Small intestine (tissue), 16 donors: ENCODE measurements around the gene ULK2. TPM values are rescaled to one million over a fixed set of nuclear protein-coding genes. Genes with fewer than 3 reads are reported as not detected.

Experiments used
- DNase-seq, 2 donors: peaks; one replicate each; pipeline versions ENCODE4 v3.0.0 to v3.0.0-alpha.2; 2013
- FAIRE-seq: peaks from 2 replicates; lab custom pipeline; 2012; peaks lifted over from hg19 to GRCh38; lab: Jason Lieb, UNC
- H3K27ac ChIP-seq, 3 donors: one replicate each; pipeline ENCODE4 v1.5.1; 2013; ENCODE audit warnings: low read length in 2 of 3, mild to moderate bottlenecking in 2 of 3, control low read depth in 1 of 3, inconsistent platforms in 1 of 3, low read depth in 1 of 3, moderate library complexity in 1 of 3
- H3K27me3 ChIP-seq, 3 donors: one replicate each; pipeline ENCODE4 v1.6.1; 2013; ENCODE audit warnings: low read length in 3 of 3, inconsistent platforms in 1 of 3; ENCODE audit not compliant: control insufficient read depth in 3 of 3, insufficient read depth in 3 of 3
- H3K36me3 ChIP-seq, 3 donors: one replicate each; pipeline ENCODE4 v1.6.1; 2013; ENCODE audit warnings: low read length in 3 of 3, inconsistent platforms in 1 of 3, low read depth in 1 of 3, mild to moderate bottlenecking in 1 of 3, moderate library complexity in 1 of 3; ENCODE audit not compliant: control insufficient read depth in 3 of 3, insufficient read depth in 2 of 3
- H3K4me1 ChIP-seq, 3 donors: one replicate each; pipeline ENCODE4 v1.6.1; 2013; ENCODE audit warnings: low read length in 2 of 3, inconsistent platforms in 1 of 3, low read depth in 1 of 3, mild to moderate bottlenecking in 1 of 3, moderate library complexity in 1 of 3; ENCODE audit not compliant: control insufficient read depth in 3 of 3, insufficient read depth in 2 of 3
- H3K4me3 ChIP-seq, 3 donors: one replicate each; pipeline ENCODE4 v1.5.1; 2013; ENCODE audit warnings: low read length in 3 of 3, control low read depth in 1 of 3, inconsistent platforms in 1 of 3, low read depth in 1 of 3, mild to moderate bottlenecking in 1 of 3, moderate library complexity in 1 of 3
- H3K9me3 ChIP-seq, 2 donors: one replicate each; pipeline ENCODE4 v1.6.1; 2013; ENCODE audit warnings: low read depth in 1 of 2, low read length in 1 of 2; ENCODE audit not compliant: control insufficient read depth in 2 of 2, insufficient read depth in 1 of 2
- WGBS, 3 donors: extraction: QIAGEN DNeasy Blood & Tissue Kit; methylation state at CpG; one replicate each; pipeline ENCODE4 v1.1.7; 2013; 5-methylcytosine and 5-hydroxymethylcytosine counted together
- long read RNA-seq, 10 donors: transcript quantifications; one replicate each; lab custom pipeline, GENCODE V29; 2026
- polyA plus RNA-seq, 4 donors: library from polyadenylated mRNA; stranded (reverse) in 3 of 4; unstranded in 1 of 4; fragments of 200-250 nt in 3 of 4; fragments of 120-200 nt in 1 of 4; gene quantifications; one replicate each; pipeline versions ENCODE4 v1.2.1 to v1.2.3, GENCODE V29; 2013
- donor health status: healthy with polysubstance abuse.
- donor health status: control.
- donor health status: control.
- donor health status: Bipolar disorder and iron deficiency.
- donor health status: healthy.

Gene ULK2
- polyA plus RNA-seq = 10 to 100 TPM in 1 of 4 donors, 1 to 10 TPM in 3; 1.8 to 11.4 (median 3.5) TPM
- long read RNA-seq, donor 1 = 0 reads
- long read RNA-seq, donor 2 = 0 reads
- long read RNA-seq, donor 3 = 0 reads
- long read RNA-seq, donor 4 = 0 reads
- long read RNA-seq, donor 5 = 0 reads
- long read RNA-seq, donor 6, partial matches to known transcripts = 0 of 1 reads
- long read RNA-seq, donor 6, other reads (novel, unspliced or antisense) = 0 of 1 reads
- long read RNA-seq, donor 7, partial matches to known transcripts = 0 of 3 reads
- long read RNA-seq, donor 7, other reads (novel, unspliced or antisense) = 0 of 3 reads
- long read RNA-seq, donor 8 = 0 reads
- long read RNA-seq, donor 9 = 0 reads
- long read RNA-seq, donor 10, partial matches to known transcripts = 15 of 16 reads
- long read RNA-seq, donor 10, other reads (novel, unspliced or antisense) = 0 of 16 reads

DNA sequence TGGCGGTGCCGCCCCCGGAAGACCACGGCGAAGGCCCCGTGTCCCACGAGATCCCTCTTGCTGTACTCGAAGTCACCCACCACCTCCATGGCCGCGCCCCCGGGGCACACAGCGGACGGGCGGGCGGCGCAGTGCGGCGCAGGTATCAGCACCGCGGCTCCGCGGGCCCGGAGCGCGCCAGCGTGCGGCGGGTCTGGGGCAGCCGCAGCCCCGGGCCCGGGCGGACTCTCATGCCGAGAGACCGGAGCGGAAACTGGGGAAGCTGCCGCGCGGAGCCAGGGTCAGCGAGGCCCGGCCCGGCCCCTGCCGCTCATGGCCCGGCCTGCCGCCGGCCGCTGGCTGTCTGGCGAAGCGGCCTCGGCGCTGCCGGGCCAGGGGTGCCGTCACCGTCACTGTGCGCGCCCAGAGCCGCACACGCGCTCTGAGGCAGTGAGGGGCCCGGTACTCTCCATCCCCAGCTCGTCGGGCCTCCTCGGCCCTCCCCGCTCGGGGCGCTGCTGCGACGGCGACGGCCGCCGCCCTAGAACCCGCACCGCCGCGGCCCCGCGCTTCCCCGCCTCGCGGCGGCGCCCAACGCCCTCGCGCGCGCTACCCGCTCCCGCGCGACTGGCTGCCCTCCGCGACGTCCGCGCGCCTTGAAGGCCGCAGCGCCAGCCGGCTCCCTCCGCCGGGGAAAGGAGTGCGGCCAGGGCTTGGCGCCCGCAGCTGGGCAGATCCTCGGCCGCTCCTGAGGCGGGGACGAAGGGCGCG, at the start of gene ULK2:
ULK2 (minus strand) TSS at position 608 of the 750 bp plus-strand sequence; CDS start at position 89, 519 bp downstream.
- Histone ChIP-seq H3K4me3 (peak within 1 kb of the TSS; percentile 54 to 62 (median 57)), H3K27me3 (no peaks in the 10 kb centered on the region), H3K4me1 (peaks cover 0 to 4% (median 0%) of the 10 kb centered on the region in 3 donors), H3K36me3 (peaks cover 0 to 3% (median 0%) of the 10 kb centered on the region in 3 donors), H3K27ac (peak within 1 kb of the TSS in 2 of 3 donors; percentile 48 to 84), H3K9me3 (no peaks in the 10 kb centered on the region)
- WGBS, 3 donors = 1 to 2% (median 2%) methylated on average over 37 to 111 of the region's 111 CpGs
- peak; percentile 44 to 90 for DNase-seq
- no peak for FAIRE-seq

DNA sequence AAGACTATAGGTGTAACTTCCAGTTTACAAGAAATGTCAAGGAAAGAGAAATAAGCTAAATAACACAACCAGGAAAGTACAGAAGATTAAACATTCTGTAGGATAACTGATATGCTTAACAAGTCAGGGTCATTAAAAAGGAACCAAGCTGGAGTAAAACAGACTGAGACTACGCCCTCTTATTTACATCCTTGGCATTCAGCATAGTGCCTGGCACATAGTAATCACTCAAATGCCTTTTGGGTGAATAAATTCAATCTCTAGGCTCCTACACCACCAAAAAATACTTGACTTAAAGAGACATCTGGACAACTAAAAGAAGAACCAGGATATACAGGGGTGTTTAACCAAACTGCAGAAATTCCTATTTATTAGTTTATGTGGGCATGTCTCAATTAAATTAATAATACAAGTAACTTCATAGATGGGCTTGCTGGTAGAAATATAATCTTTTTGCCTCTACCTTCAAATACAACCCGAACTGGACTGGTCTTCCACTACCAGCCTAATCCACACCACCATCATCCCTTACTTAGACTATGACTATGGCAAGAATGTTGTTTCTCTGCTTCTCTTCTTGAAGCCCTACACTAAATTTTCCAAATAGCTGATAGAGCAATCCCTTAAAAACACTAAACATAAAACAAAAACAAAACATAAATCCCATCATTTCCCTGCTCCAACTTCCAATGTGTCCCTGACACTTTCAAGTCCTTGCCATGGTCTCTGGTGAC, 47.7 kb upstream of the ULK2 start:
- FAIRE-seq (no peak), DNase-seq (no peak)
- WGBS, 3 donors = 94 to 98% (median 98%) methylated on average over 2 of the region's 2 CpGs
- Histone ChIP-seq H3K36me3 (peaks cover 3 to 51% (median 8%) of the 10 kb centered on the region in 3 donors), H3K27me3 (no peaks in the 10 kb centered on the region), H3K9me3 (no peaks in the 10 kb centered on the region), H3K4me3 (no peak overlapping the region), H3K4me1 (no peaks in the 10 kb centered on the region), H3K27ac (no peak overlapping the region)

DNA sequence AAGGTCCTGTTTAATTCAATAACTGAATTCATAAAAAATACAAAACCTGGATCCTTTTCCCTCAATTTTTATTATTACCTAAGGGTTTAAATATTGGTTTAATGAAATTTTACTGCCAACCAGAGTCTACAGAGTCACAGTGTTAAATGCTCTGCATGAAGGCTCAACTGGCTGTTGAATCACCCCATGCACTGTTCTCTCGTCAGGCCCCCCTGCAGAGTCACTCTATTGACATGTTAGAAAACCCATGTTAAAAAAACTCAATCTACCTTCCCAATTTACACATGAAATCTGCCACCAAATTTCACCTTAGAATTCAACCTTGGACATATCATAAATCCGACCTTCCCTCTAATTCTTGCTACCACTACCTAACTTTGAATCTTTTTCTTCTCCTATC, 43.3 kb upstream of the ULK2 start:
- H3K27ac ChIP-seq = no peak overlapping the region
- peaks cover 5 to 47% (median 14%) of the 10 kb centered on the region in 3 donors for H3K36me3 ChIP-seq
- DNase-seq = no peak
- H3K4me3 ChIP-seq = no peak overlapping the region
- H3K9me3 ChIP-seq = no peaks in the 10 kb centered on the region
- no peaks in the 10 kb centered on the region for H3K27me3 ChIP-seq
- no peak for FAIRE-seq
- H3K4me1 ChIP-seq = no peaks in the 10 kb centered on the region
- WGBS, 3 donors = 93 to 100% (median 96%) methylated on average over 2 of the region's 2 CpGs

DNA sequence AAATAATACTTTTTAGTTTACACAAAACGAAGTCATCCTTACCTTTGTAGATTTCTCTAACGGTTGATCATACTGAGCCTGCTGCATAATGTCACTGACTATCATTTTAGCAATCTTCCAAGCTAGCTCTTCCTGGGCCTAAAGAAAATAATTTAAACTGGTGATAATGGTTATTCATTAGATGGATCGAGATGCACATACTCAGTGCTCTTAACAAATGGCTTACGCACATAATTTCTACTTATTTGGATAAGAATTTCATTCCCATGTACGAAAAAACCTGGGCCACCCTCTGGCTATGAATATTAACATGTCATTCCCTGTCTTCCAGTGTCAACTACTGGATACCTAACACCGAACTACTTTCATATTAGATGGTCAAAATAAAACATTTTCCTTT, 41.4 kb upstream of the ULK2 start:
- Histone ChIP-seq H3K27me3 (no peaks in the 10 kb centered on the region), H3K27ac (no peak overlapping the region), H3K36me3 (peaks cover 8 to 44% (median 18%) of the 10 kb centered on the region in 3 donors), H3K4me1 (no peaks in the 10 kb centered on the region), H3K4me3 (no peak overlapping the region), H3K9me3 (no peaks in the 10 kb centered on the region)
- DNase-seq = no peak
- 68 to 83% (median 80%) methylated on average over 6 of the region's 6 CpGs for WGBS, 3 donors
- FAIRE-seq = no peak

DNA sequence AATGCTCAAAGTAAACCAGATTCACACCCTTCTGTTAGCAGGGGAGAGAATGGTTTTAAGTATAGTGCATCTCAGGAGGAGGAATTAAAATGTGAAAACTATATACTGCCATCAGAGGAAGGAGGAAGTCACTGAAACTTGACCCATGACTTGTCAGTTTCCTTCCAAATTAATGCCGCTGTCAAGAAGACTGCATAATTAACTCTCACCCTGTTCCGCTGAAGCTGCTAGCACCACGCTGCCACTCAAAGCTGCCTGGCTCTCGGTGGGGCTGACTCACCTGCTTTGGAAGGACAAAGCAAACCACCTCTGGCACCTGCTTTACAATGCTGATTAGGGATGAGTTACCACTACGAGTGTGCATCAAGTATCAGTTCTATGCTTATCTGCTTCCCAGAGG, 37.8 kb upstream of the ULK2 start:
- H3K9me3 ChIP-seq = no peaks in the 10 kb centered on the region
- DNase-seq = no peak
- H3K4me1 ChIP-seq = no peaks in the 10 kb centered on the region
- H3K27ac ChIP-seq = no peak overlapping the region
- H3K36me3 ChIP-seq = peaks cover 5 to 43% (median 22%) of the 10 kb centered on the region in 3 donors
- FAIRE-seq = no peak
- H3K27me3 ChIP-seq = no peaks in the 10 kb centered on the region
- 67 to 74% (median 67%) methylated on average over 5 of the region's 5 CpGs for WGBS, 3 donors
- H3K4me3 ChIP-seq = no peak overlapping the region

DNA sequence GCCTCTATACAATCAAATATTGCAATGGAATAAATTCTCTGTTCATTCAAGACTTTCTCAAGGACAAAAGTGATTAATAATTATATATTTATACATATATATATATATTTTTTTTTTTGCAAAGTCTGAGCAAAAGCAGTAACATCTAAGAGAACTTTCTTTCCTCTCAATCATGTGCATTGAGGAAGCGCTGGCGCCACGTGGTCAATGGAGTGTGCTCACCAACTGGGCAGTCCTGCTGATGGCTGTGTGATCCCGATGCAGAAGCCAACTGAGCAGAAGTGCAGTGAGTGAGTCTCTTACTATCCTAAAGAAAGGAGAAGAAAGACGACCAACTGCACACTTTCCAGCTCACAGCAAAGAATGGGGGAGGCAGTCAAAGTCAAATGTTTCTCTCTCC, 37.2 kb upstream of the ULK2 start:
- no peak overlapping the region for H3K4me3 ChIP-seq
- peaks cover 5 to 41% (median 22%) of the 10 kb centered on the region in 3 donors for H3K36me3 ChIP-seq
- H3K4me1 ChIP-seq = no peaks in the 10 kb centered on the region
- no peaks in the 10 kb centered on the region for H3K9me3 ChIP-seq
- FAIRE-seq = no peak
- 79 to 86% (median 80%) methylated on average over 5 of the region's 5 CpGs for WGBS, 3 donors
- H3K27ac ChIP-seq = no peak overlapping the region
- no peak for DNase-seq
- H3K27me3 ChIP-seq = no peaks in the 10 kb centered on the region

DNA sequence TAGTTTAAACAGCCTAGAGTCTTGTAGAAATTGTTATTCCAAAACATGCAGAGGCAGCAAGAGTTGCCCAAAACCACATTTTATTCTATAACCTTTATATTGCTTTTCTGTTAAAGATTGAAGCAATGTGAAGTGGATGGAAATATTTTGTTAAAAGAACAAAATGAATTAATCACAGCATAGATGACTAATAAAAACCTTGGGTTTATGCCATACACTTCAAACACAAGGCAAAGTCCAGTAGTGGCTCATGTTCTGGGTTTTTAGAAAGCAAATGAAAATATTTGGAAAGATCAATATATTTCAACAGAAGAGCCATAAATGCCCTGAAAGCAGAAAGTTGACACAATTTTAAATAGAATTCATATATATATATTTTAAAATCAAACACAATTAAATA, 36.7 kb upstream of the ULK2 start:
- no peaks in the 10 kb centered on the region for H3K4me1 ChIP-seq
- DNase-seq (no peak), FAIRE-seq (no peak)
- no peaks in the 10 kb centered on the region for H3K27me3 ChIP-seq
- H3K4me3 ChIP-seq = no peak overlapping the region
- H3K36me3 ChIP-seq = peaks cover 5 to 42% (median 20%) of the 10 kb centered on the region in 3 donors
- no peaks in the 10 kb centered on the region for H3K9me3 ChIP-seq
- H3K27ac ChIP-seq = no peak overlapping the region

DNA sequence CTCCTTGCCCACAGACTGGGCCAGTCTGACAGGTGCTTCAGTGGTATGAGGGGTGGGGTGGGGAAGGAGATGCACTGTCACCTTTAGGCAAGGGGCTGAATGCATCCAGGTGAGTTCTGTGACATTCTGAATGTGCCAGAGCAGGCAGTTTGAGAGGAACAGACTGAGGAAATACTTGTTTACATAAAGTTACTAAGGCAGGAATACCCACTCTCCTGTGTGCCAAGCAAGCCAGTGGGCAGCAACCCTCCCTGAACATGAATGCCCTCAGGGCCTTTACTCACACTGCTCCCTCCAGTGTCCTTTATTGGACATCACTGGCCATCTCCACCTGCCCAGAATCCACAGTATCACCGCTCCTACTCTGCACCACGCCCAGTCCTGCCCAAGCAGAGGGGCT, 33.1 kb upstream of the ULK2 start:
- DNase-seq (no peak), FAIRE-seq (no peak)
- H3K4me3 ChIP-seq = no peak overlapping the region
- WGBS, 3 donors = 94 to 100% (median 97%) methylated on average over 2 of the region's 2 CpGs
- no peak overlapping the region for H3K27ac ChIP-seq
- H3K4me1 ChIP-seq = peaks cover 0 to 5% (median 0%) of the 10 kb centered on the region in 3 donors
- peaks cover 4 to 27% (median 9%) of the 10 kb centered on the region in 3 donors for H3K36me3 ChIP-seq
- no peaks in the 10 kb centered on the region for H3K9me3 ChIP-seq
- H3K27me3 ChIP-seq = no peaks in the 10 kb centered on the region
